KMS-11 (cell line): ENCODE data around the gene MPHOSPH6.

Experiments used
- H2AFZ ChIP-seq: fragments of 200-600 bp; sonication (generic); 2 replicates; pipeline ENCODE4 v1.6.1; 2016; ENCODE audit warnings: antibody characterized with exemption, mixed run types, low read depth
- H3K27ac ChIP-seq: fragments of 200-600 bp; sonication (generic); 2 replicates; pipeline ENCODE4 v1.6.1; 2016; ENCODE audit warnings: mild to moderate bottlenecking, mixed run types
- H3K27me3 ChIP-seq: fragments of 200-600 bp; sonication (generic); 2 replicates; pipeline ENCODE4 v1.6.1; 2017; ENCODE audit warnings: mild to moderate bottlenecking, low read depth, mixed run types, moderate library complexity; ENCODE audit not compliant: insufficient read depth
- H3K36me3 ChIP-seq: fragments of 200-600 bp; sonication (generic); 2 replicates; pipeline ENCODE4 v1.6.1; 2017; ENCODE audit warnings: mild to moderate bottlenecking, mixed run types; ENCODE audit not compliant: insufficient read depth
- H3K4me1 ChIP-seq: fragments of 200-600 bp; sonication (generic); 2 replicates; pipeline ENCODE4 v1.6.1; 2016; ENCODE audit warnings: mild to moderate bottlenecking, low read depth, mixed run types; ENCODE audit not compliant: poor library complexity, severe bottlenecking
- H3K4me2 ChIP-seq: fragments of 200-600 bp; sonication (generic); 2 replicates; pipeline ENCODE4 v1.7.0; 2016; ENCODE audit warnings: mild to moderate bottlenecking, mixed run types
- H3K4me3 ChIP-seq: fragments of 200-600 bp; sonication (generic); IDR thresholded peaks from 2 replicates; pipeline ENCODE4 v1.6.1; 2017; ENCODE audit warnings: low read depth, low read length, mixed read lengths; ENCODE audit not compliant: insufficient read depth
- H3K79me2 ChIP-seq: fragments of 200-600 bp; sonication (generic); 2 replicates; pipeline ENCODE4 v1.6.1; 2016; ENCODE audit warnings: low read depth, mixed run types; ENCODE audit not compliant: insufficient read depth
- H3K9ac ChIP-seq: fragments of 200-600 bp; sonication (generic); 2 replicates; pipeline ENCODE4 v1.6.1; 2016; ENCODE audit warnings: mild to moderate bottlenecking, mixed run types
- H4K20me1 ChIP-seq: fragments of 200-600 bp; sonication (generic); 2 replicates; pipeline ENCODE4 v1.6.1; 2016; ENCODE audit warnings: mild to moderate bottlenecking, mixed run types; ENCODE audit not compliant: insufficient read depth
- TF ChIP-seq, protein P1 (sequence below): fragments of 200-600 bp; sonication (generic); conservative IDR thresholded peaks from 2 replicates; pipeline ENCODE4 v1.6.1; 2017; ENCODE audit warnings: low read depth, mild to moderate bottlenecking, antibody characterized with exemption, low read length, moderate library complexity, mixed read lengths

Gene MPHOSPH6

DNA sequence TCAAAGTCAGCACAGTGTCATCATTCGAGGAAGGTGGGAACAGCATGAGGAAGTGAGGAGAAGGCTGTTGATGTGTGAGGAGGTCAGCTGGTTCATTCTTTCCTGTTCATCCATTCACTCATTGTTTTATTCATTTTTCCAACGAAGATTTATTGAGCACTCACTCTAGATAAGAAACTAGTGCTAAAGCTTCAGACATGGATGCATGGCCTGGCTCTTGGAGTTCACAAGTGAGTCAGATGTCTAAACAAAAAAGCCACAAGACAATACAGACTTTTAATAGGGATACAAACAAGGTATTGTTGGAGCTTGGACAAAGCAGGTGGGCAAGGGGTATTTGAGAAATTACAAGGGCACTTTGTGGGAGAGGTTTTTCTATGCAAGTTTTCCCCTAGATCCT is 31.3 kb upstream of the MPHOSPH6 start:
- Histone ChIP-seq H3K27me3 (no peaks in the 10 kb centered on the region), H4K20me1 (no peaks in the 10 kb centered on the region), H3K27ac (no peak overlapping the region), H3K4me3 (no peak overlapping the region), H3K79me2 (no peaks in the 10 kb centered on the region), H3K4me1 (no peaks in the 10 kb centered on the region), H3K36me3 (no peaks in the 10 kb centered on the region), H3K9ac (no peak overlapping the region), H3K4me2 (no peak overlapping the region), H2AFZ (no peak overlapping the region)
- TF ChIP-seq, protein P1, sequence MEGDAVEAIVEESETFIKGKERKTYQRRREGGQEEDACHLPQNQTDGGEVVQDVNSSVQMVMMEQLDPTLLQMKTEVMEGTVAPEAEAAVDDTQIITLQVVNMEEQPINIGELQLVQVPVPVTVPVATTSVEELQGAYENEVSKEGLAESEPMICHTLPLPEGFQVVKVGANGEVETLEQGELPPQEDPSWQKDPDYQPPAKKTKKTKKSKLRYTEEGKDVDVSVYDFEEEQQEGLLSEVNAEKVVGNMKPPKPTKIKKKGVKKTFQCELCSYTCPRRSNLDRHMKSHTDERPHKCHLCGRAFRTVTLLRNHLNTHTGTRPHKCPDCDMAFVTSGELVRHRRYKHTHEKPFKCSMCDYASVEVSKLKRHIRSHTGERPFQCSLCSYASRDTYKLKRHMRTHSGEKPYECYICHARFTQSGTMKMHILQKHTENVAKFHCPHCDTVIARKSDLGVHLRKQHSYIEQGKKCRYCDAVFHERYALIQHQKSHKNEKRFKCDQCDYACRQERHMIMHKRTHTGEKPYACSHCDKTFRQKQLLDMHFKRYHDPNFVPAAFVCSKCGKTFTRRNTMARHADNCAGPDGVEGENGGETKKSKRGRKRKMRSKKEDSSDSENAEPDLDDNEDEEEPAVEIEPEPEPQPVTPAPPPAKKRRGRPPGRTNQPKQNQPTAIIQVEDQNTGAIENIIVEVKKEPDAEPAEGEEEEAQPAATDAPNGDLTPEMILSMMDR = no peak

DNA sequence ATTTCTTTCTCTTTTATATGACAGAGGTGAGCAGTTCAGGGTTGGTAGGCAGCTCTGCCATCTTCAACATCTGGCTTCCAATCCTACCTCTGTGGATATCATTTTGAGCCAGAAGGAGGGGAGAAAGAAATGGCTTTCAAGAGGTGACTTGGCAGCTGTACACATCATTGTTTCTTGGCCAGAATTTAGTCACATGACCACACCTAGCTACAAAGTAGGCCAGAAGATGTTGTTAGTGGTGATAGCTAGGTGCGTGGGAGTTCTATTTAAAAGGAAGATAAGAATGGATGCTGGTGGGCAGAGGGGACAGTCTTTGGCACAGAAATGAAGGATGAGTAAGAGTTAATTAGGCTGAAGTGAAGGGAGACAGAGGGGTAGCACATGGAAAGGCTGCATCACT is 29.2 kb upstream of the MPHOSPH6 start:
- no peaks in the 10 kb centered on the region for H3K79me2 ChIP-seq
- no peaks in the 10 kb centered on the region for H3K27me3 ChIP-seq
- H3K4me2 ChIP-seq = no peak overlapping the region
- H3K4me1 ChIP-seq = no peaks in the 10 kb centered on the region
- no peak overlapping the region for H3K27ac ChIP-seq
- TF ChIP-seq, protein P1 = no peak
- no peaks in the 10 kb centered on the region for H3K36me3 ChIP-seq
- H3K9ac ChIP-seq = no peak overlapping the region
- no peak overlapping the region for H2AFZ ChIP-seq
- no peak overlapping the region for H3K4me3 ChIP-seq
- H4K20me1 ChIP-seq = no peaks in the 10 kb centered on the region

DNA sequence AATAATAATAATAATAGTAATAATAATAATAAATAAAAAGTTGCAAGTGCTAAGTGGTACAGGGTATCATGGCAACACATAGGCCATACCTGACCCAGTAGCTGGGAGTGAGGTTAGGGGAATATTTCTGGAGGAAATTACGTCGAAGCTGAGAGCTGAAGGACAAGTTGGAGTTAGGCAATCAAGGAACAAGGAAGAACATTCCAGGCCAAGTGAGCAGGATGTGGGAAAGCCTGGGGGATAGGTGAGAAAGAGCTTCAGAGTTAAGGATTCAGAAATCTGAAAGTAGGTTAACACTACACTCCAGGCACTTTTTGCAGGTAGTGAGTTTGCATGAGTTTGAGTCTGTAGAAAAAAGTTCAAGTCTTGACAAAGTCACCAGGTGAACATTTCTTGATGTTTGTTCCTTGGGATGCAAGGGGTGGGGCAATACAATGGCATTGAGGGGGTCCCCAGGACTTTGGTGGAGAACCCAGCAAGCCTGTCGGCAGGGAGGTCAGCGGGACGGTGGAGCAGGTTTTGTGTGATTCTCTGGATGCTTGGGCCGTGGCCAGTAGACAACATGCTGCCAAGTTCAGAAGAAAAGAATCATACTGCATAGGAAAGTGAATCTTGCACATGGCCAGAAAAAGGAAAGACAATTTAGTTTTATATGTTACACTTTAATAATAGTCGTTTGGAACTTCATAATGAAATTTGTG is 27.7 kb upstream of the MPHOSPH6 start:
- TF ChIP-seq, protein P1 = no peak
- Histone ChIP-seq H3K36me3 (no peaks in the 10 kb centered on the region), H4K20me1 (no peaks in the 10 kb centered on the region), H3K4me3 (no peak overlapping the region), H3K27ac (no peak overlapping the region), H3K4me2 (no peak overlapping the region), H3K9ac (no peak overlapping the region), H2AFZ (no peak overlapping the region), H3K4me1 (no peaks in the 10 kb centered on the region), H3K79me2 (no peaks in the 10 kb centered on the region), H3K27me3 (no peaks in the 10 kb centered on the region)

DNA sequence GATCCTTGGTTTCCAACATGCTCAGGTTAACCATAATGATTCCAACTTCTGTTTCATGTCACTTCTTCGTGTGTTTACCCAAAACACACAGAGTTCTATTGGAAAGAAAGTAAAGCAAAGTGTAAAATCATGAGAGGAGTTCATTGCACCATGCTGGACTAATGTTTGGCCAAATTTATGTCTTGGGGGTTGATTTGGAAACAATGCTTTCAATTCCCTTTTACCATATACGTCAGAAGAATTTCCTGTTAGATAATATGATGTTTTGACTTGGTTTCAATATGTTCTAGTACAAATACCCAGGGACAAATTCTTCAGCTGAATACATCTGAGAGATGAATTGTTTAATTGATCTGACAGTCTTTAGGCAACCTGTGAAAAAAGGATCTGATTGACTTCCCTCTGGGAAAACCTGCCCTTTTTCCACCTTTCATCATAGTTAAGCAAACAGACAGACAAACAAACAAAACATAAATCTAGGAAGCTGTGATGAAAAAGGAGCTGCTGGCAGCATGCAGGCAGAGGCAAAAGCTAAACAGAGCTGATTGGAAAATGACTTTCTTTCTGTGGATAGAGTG is 26.0 kb upstream of the MPHOSPH6 start:
- no peaks in the 10 kb centered on the region for H3K4me1 ChIP-seq
- no peaks in the 10 kb centered on the region; the same call in 1 of the 2 replicates for H3K36me3 ChIP-seq
- H2AFZ ChIP-seq = no peak overlapping the region
- H3K4me2 ChIP-seq = no peak overlapping the region
- H4K20me1 ChIP-seq = no peaks in the 10 kb centered on the region
- H3K4me3 ChIP-seq = no peak overlapping the region
- H3K79me2 ChIP-seq = no peaks in the 10 kb centered on the region
- no peaks in the 10 kb centered on the region for H3K27me3 ChIP-seq
- TF ChIP-seq, protein P1 = no peak
- no peak overlapping the region for H3K9ac ChIP-seq
- no peak overlapping the region for H3K27ac ChIP-seq
